ENCODE data around the gene BCL2L11. TPM values are rescaled to one million over a fixed set of nuclear protein-coding genes. Genes with fewer than 3 reads are reported as not detected.
A peak's percentile ranks its signal among the peaks of the same experiment; 100 is the strongest.

BCL2L11 gene
- total and polyA plus RNA-seq, 2 experiments from 2014 or later = 10.6 to 22.5 TPM

DNA sequence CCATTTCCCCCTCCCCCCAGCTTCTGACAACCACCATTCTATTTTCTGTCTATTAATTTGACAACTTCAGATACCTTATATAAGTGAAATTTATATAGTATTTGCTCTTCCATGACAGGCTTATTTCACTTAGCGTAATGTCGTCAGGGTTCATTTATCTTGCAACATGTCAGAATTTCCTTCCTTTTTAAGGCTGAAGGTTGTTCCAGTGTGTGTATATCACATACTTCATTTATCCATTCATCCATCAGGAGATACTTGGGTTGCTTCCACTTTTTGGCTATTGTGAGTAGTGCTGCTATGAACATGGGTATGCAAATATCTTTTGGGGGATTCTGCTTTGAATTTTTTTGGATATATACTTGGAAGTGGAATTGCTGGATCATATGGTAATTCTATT, 7.4 kb downstream of the BCL2L11 start (continued):
- TF ChIP-seq, protein P1, sequence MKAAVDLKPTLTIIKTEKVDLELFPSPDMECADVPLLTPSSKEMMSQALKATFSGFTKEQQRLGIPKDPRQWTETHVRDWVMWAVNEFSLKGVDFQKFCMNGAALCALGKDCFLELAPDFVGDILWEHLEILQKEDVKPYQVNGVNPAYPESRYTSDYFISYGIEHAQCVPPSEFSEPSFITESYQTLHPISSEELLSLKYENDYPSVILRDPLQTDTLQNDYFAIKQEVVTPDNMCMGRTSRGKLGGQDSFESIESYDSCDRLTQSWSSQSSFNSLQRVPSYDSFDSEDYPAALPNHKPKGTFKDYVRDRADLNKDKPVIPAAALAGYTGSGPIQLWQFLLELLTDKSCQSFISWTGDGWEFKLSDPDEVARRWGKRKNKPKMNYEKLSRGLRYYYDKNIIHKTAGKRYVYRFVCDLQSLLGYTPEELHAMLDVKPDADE (IDR thresholded peaks at IDR 0.05) = no peak

DNA sequence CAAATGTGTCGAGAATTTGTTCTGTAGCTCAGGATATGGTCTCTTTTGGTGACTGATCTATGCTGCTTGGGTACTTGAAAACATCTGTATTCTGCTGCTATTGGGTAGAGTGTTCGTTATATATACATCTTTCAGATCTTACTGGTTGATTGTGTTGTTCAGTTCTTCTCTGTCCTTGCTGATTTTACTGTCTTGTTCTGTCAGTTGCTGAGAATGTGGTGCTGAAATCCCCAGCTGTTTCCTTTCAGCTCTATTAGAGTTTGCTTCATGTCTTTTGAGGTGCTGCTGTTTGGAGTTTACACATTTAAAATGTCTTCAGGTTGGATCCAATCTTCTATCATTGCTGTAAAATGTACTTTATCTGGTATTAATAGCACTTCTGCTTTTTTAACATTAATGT, 12.9 kb downstream of the BCL2L11 start:
- Histone ChIP-seq H3K27ac (ENCODE audit: low read depth) (no peak overlapping the region), H3K27me3 (ENCODE audit: insufficient read depth) (no peaks in the 10 kb centered on the region), H3F3A (replicated peaks; ENCODE audit: low read depth) (no peaks in the 10 kb centered on the region), H3K36me3 (ENCODE audit: insufficient read depth) (peaks cover 16% of the 10 kb centered on the region; the same call in 1 of the 2 replicates), H4K20me1 (replicated peaks; ENCODE audit: insufficient read depth) (peaks cover 50% of the 10 kb centered on the region), H3K4me3 (no peak overlapping the region), H3K9me2 (ENCODE audit: insufficient read depth) (no peaks in the 10 kb centered on the region), H3K4me2 (no peak overlapping the region), H3K4me1 (ENCODE audit: insufficient read depth) (no peaks in the 10 kb centered on the region), H2AFZ (no peak overlapping the region), H3K79me2 (replicated peaks; ENCODE audit: insufficient read depth) (peaks cover 98% of the 10 kb centered on the region)
- Mint-ChIP-seq H3K27ac (no peak overlapping the region), H3K36me3 (ENCODE audit: low read depth) (peaks cover 35% of the 10 kb centered on the region; the same call in 2 of the 3 replicates), H3K4me1 (peaks cover 28% of the 10 kb centered on the region; the same call in 2 of the 3 replicates), H3K4me3 (no peak overlapping the region), H3K9me3 (no peaks in the 10 kb centered on the region), H3K27me3 (ENCODE audit: insufficient read depth, low read depth, poor library complexity) (peaks cover 4% of the 10 kb centered on the region)
- no peak for ATAC-seq
- TF ChIP-seq EZH2phosphoT487 (IDR thresholded peaks at IDR 0.05; ENCODE audit: unreplicated experiment) = no peak
- no peak for TF ChIP-seq NANOG (IDR thresholded peaks at IDR 0.05; ENCODE audit: borderline replicate concordance)
- no peak for DNase-seq (ENCODE audit: low spot score)

DNA sequence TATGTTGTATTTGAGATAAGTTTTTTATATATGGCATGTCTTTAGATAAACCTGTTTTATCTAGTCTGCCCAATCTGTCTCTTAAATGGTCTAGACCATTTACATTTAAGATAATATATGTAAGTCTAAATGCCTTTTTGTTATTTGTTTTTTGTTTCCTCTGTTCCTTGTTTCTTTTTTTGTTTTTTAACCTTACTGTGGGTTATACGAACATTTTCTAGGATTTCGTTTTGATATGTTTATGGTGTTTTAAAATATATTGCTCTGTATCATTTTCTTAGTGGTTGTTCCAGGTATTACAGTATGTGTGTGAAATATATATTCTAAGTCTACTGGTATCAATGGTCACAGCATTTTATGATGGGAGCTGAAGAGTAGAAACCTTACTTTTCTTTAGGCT, 13.3 kb downstream of the BCL2L11 start:
- H3K9me3 Mint-ChIP-seq = no peaks in the 10 kb centered on the region
- TF ChIP-seq, protein P2, sequence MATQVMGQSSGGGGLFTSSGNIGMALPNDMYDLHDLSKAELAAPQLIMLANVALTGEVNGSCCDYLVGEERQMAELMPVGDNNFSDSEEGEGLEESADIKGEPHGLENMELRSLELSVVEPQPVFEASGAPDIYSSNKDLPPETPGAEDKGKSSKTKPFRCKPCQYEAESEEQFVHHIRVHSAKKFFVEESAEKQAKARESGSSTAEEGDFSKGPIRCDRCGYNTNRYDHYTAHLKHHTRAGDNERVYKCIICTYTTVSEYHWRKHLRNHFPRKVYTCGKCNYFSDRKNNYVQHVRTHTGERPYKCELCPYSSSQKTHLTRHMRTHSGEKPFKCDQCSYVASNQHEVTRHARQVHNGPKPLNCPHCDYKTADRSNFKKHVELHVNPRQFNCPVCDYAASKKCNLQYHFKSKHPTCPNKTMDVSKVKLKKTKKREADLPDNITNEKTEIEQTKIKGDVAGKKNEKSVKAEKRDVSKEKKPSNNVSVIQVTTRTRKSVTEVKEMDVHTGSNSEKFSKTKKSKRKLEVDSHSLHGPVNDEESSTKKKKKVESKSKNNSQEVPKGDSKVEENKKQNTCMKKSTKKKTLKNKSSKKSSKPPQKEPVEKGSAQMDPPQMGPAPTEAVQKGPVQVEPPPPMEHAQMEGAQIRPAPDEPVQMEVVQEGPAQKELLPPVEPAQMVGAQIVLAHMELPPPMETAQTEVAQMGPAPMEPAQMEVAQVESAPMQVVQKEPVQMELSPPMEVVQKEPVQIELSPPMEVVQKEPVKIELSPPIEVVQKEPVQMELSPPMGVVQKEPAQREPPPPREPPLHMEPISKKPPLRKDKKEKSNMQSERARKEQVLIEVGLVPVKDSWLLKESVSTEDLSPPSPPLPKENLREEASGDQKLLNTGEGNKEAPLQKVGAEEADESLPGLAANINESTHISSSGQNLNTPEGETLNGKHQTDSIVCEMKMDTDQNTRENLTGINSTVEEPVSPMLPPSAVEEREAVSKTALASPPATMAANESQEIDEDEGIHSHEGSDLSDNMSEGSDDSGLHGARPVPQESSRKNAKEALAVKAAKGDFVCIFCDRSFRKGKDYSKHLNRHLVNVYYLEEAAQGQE (IDR thresholded peaks at IDR 0.05; ENCODE audit: unreplicated experiment) = no peak
- TF ChIP-seq ZNF331 (CRISPR knock-in tag; IDR thresholded peaks at IDR 0.05; ENCODE audit: low read depth) (no peak), CREB1 (CRISPR knock-in tag; IDR thresholded peaks at IDR 0.05; ENCODE audit: low read depth) (no peak), JUNB (IDR thresholded peaks at IDR 0.05; ENCODE audit: unreplicated experiment) (no peak), STAT1 (IDR thresholded peaks at IDR 0.05; ENCODE audit: unreplicated experiment) (no peak), EZH2 (IDR thresholded peaks at IDR 0.05; ENCODE audit: low read depth, unreplicated experiment) (no peak), POLR2AphosphoS5 (IDR thresholded peaks at IDR 0.05; ENCODE audit: low read depth) (no peak)
- TF ChIP-seq, protein P3, sequence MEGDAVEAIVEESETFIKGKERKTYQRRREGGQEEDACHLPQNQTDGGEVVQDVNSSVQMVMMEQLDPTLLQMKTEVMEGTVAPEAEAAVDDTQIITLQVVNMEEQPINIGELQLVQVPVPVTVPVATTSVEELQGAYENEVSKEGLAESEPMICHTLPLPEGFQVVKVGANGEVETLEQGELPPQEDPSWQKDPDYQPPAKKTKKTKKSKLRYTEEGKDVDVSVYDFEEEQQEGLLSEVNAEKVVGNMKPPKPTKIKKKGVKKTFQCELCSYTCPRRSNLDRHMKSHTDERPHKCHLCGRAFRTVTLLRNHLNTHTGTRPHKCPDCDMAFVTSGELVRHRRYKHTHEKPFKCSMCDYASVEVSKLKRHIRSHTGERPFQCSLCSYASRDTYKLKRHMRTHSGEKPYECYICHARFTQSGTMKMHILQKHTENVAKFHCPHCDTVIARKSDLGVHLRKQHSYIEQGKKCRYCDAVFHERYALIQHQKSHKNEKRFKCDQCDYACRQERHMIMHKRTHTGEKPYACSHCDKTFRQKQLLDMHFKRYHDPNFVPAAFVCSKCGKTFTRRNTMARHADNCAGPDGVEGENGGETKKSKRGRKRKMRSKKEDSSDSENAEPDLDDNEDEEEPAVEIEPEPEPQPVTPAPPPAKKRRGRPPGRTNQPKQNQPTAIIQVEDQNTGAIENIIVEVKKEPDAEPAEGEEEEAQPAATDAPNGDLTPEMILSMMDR (conservative IDR thresholded peaks at IDR 0.05; ENCODE audit: low read depth in 2 of 2) = peak in 1 of 2 experiments; percentile 43; a peak in 1 of 4 replicates
- Histone ChIP-seq H3K9me2 (ENCODE audit: insufficient read depth) (no peaks in the 10 kb centered on the region), H3K36me3 (ENCODE audit: insufficient read depth) (peaks cover 16% of the 10 kb centered on the region; the same call in 1 of the 2 replicates), H3K4me2 (no peak overlapping the region), H3K27me3 (ENCODE audit: insufficient read depth) (no peaks in the 10 kb centered on the region), H2AFZ (no peak overlapping the region), H3F3A (replicated peaks; ENCODE audit: low read depth) (no peaks in the 10 kb centered on the region), H3K27ac (ENCODE audit: low read depth) (no peak overlapping the region), H3K79me2 (replicated peaks; ENCODE audit: insufficient read depth) (peaks cover 98% of the 10 kb centered on the region), H3K4me1 (ENCODE audit: insufficient read depth) (no peaks in the 10 kb centered on the region), H4K20me1 (replicated peaks; ENCODE audit: insufficient read depth) (peaks cover 45% of the 10 kb centered on the region), H3K4me3 (no peak overlapping the region)
- no peak overlapping the region for H3K4me3 Mint-ChIP-seq
- H3K36me3 Mint-ChIP-seq (ENCODE audit: low read depth) = peaks cover 35% of the 10 kb centered on the region; the same call in 2 of the 3 replicates
- H3K27ac Mint-ChIP-seq = no peak overlapping the region
- ATAC-seq (no peak), DNase-seq (ENCODE audit: low spot score) (no peak)
- H3K4me1 Mint-ChIP-seq = peaks cover 28% of the 10 kb centered on the region; the same call in 2 of the 3 replicates
- peaks cover 4% of the 10 kb centered on the region for H3K27me3 Mint-ChIP-seq (ENCODE audit: insufficient read depth, low read depth, poor library complexity)
